Measurements from ENCODE around the gene DLST.

DNA sequence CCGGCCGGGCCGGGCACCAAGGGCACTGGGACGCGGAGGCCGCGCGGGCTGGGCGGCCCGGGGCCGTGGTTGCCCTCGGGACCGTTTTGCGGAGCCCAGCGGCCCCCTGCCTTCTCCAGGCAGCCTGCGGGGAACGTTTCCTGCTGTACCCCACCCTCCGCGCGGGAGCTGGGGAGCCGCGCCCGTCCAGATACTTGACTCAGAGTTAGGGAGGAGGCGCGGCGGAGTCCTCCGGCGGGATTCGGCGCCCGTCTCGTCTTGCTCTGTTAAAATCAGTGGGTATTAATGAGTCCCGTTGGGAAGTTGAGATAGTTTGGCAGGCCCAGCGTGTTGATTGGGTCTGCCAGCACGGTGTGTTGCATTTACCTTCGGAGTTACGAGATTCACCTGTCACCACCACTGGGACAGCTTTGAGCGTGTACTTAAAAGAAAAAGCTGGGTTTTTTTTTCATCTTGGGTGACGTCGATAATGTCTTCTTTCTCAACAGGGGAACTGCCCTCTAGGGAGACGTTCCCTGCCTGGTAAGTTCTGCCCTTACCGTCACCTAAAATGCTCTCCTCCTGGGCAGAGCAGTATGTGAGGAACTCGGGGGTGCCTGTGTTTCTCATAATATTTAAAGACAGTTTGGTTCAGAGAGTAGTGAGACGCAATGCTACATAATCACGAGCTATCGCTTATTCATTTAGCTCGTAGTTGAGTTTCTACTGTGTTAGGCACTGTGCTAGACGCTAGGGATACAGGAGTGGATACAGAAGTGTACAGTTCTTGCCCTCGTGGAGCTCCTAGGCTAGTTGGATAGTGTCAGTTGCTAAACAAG lies 596 bp downstream of the DLST start:
- TF ChIP-seq POLR2AphosphoS5 (IDR thresholded peaks at IDR 0.05; ENCODE audit: low read depth, low read length) (no peak), TCF7L2 (IDR thresholded peaks at IDR 0.05; ENCODE audit: low read depth, low read length) (no peak)
- TF ChIP-seq, protein P1, sequence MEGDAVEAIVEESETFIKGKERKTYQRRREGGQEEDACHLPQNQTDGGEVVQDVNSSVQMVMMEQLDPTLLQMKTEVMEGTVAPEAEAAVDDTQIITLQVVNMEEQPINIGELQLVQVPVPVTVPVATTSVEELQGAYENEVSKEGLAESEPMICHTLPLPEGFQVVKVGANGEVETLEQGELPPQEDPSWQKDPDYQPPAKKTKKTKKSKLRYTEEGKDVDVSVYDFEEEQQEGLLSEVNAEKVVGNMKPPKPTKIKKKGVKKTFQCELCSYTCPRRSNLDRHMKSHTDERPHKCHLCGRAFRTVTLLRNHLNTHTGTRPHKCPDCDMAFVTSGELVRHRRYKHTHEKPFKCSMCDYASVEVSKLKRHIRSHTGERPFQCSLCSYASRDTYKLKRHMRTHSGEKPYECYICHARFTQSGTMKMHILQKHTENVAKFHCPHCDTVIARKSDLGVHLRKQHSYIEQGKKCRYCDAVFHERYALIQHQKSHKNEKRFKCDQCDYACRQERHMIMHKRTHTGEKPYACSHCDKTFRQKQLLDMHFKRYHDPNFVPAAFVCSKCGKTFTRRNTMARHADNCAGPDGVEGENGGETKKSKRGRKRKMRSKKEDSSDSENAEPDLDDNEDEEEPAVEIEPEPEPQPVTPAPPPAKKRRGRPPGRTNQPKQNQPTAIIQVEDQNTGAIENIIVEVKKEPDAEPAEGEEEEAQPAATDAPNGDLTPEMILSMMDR (IDR thresholded peaks at IDR 0.05): no peak
